Panc1 (cell line): ENCODE data around the gene TXNRD3. TPM values are rescaled to one million over a fixed set of nuclear protein-coding genes. Genes with fewer than 3 reads are reported as not detected.
"Not testable (repeated sequence)": the region's sequence is repeated elsewhere in the genome, so short reads cannot be mapped to it uniquely, and the experiment has no call there.

ENCODE experiments used
- ATAC-seq: fragments of 200-7000 bp; cut with Tn5 transposase; 2 replicates; pipeline ENCODE4 v1.9.1; 2020; ENCODE audit warnings: mild to moderate bottlenecking, moderate library complexity
- BruUV-seq: library from RNA; stranded (reverse); fragments of 400-500 nt; replicated peaks from 2 replicates; lab custom pipeline; 2021; lab: Mats Ljungman, UMichigan
- CTCF ChIA-PET: fragments of 300-600 bp; sonication (Branson Sonifier 250); formaldehyde crosslinking; loops from one replicate; lab custom pipeline; 2022; ENCODE audit warnings: antibody characterized with exemption; lab: Charles Lee
- POLR2A ChIA-PET: fragments of 300-600 bp; sonication (Branson Sonifier 250); formaldehyde crosslinking; loops from one replicate; lab custom pipeline; 2022; ENCODE audit warnings: antibody characterized with exemption; lab: Charles Lee
- DNase-seq: peaks from one replicate; pipeline ENCODE4 v3.0.0-alpha.2; 2010; ENCODE audit warnings: low read depth, low spot score
- H3K27ac ChIP-seq: 2 replicates; pipeline ENCODE4 v1.5.1; 2011; ENCODE audit warnings: mild to moderate bottlenecking, low read length, inconsistent platforms
- H3K27me3 ChIP-seq: fragments of 200-500 bp; sonication (Bioruptor generic); 2 replicates; pipeline ENCODE4 v1.6.0; 2014; ENCODE audit warnings: low read length, inconsistent platforms; ENCODE audit not compliant: control insufficient read depth, insufficient read depth
- H3K36me3 ChIP-seq: fragments of 200-500 bp; sonication (Bioruptor generic); 2 replicates; pipeline ENCODE4 v1.5.1; 2014; ENCODE audit warnings: inconsistent platforms, mild to moderate bottlenecking, low read length, moderate library complexity; ENCODE audit not compliant: control insufficient read depth, insufficient read depth
- H3K4me1 ChIP-seq: 2 replicates; pipeline ENCODE4 v1.5.1; 2011; ENCODE audit warnings: inconsistent platforms, mild to moderate bottlenecking, low read length, moderate library complexity; ENCODE audit not compliant: control insufficient read depth, insufficient read depth
- H3K4me3 ChIP-seq, 2 experiments: 2 replicates each; pipeline ENCODE4 v1.5.1; 2011 to 2012; ENCODE audit warnings: low read depth in 2 of 2, low read length in 2 of 2, mild to moderate bottlenecking in 2 of 2, inconsistent platforms in 1 of 2, moderate library complexity in 1 of 2
- H3K9me3 ChIP-seq: fragments of 200-500 bp; sonication (Bioruptor generic); 2 replicates; pipeline ENCODE4 v1.5.1; 2014; ENCODE audit warnings: low read depth, mild to moderate bottlenecking, inconsistent platforms, low read length, moderate library complexity; ENCODE audit not compliant: control insufficient read depth, insufficient read depth
- CTCF ChIP-seq: fragments of 450-650 bp; IDR thresholded peaks from 2 replicates; pipeline ENCODE4 v1.5.1; 2017; ENCODE audit warnings: mild to moderate bottlenecking
- POLR2AphosphoS5 ChIP-seq: IDR thresholded peaks from 2 replicates; pipeline ENCODE4 v1.6.1; 2012; ENCODE audit warnings: mild to moderate bottlenecking, low read depth, low read length, moderate library complexity
- SIN3A ChIP-seq: IDR thresholded peaks from 2 replicates; pipeline ENCODE4 v1.6.1; 2012; ENCODE audit warnings: low read depth, mild to moderate bottlenecking, low read length, moderate library complexity, borderline replicate concordance; ENCODE audit not compliant: insufficient read depth
- TCF7L2 ChIP-seq: IDR thresholded peaks from 2 replicates; pipeline ENCODE4 v1.6.1; 2011; ENCODE audit warnings: mild to moderate bottlenecking, low read depth, low read length, inconsistent platforms
- in situ Hi-C: cut with HindIII; loops from 2 replicates; pipeline ENCODE4 v1.10.0; 2016; ENCODE audit warnings: low sequenced_read_pairs, low pct_unique_long_range_greater_than_20kb
- intact Hi-C: fragments of 100-400 bp; cut with micrococcal nuclease; formaldehyde crosslinking; loops from one replicate; pipeline ENCODE4 v1.10.0; 2022; ENCODE audit not compliant: unreplicated experiment
- total RNA-seq: library from RNA; stranded (reverse); gene quantifications from one replicate; pipeline ENCODE4 v1.2.1, GENCODE V29; 2021; ENCODE audit not compliant: unreplicated experiment
- TF ChIP-seq, protein P1 (sequence below), 2 experiments: IDR thresholded peaks; 2 replicates each; pipeline ENCODE4 v1.6.1; 2011 to 2012; ENCODE audit warnings: low read depth in 2 of 2, control low read depth in 1 of 2, low read length in 1 of 2, mild to moderate bottlenecking in 1 of 2, moderate library complexity in 1 of 2; ENCODE audit not compliant: insufficient read depth in 1 of 2

TXNRD3 gene
- total RNA-seq, 1 experiment from 2014 or later = 17.2 TPM

DNA sequence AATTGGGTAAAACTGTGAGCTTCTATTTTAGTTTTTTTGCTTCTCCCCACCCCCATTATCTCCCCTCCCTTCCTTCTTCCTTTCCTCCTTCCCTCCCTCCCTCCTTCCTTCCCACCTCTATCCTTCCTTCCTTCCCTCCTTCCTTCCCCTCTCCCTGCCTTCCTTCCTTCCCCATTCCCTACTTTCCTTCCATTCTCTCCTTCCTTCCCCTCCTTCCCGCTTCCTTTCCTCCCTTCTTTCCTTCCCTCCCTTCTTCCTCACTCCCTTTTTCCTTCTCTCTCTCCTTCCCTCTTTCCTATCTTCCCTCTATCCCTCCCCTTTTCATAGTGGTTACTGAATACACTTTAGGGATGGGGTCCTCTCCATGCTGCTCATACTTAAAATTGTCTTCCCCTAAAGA lies 55.8 kb downstream of the TXNRD3 start:
- Histone ChIP-seq H3K36me3 (no peaks in the 10 kb centered on the region), H3K4me3 (no peak overlapping the region), H3K27ac (no peak overlapping the region), H3K9me3 (no peaks in the 10 kb centered on the region), H3K27me3 (no peaks in the 10 kb centered on the region), H3K4me1 (no peaks in the 10 kb centered on the region)
- intact Hi-C loops = no loop called here
- POLR2A ChIA-PET = no interaction called here
- DNase-seq = no peak
- CTCF ChIA-PET = no interaction called here
- TF ChIP-seq TCF7L2 (no peak), SIN3A (no peak), POLR2AphosphoS5 (no peak), CTCF (no peak)
- TF ChIP-seq, protein P1, sequence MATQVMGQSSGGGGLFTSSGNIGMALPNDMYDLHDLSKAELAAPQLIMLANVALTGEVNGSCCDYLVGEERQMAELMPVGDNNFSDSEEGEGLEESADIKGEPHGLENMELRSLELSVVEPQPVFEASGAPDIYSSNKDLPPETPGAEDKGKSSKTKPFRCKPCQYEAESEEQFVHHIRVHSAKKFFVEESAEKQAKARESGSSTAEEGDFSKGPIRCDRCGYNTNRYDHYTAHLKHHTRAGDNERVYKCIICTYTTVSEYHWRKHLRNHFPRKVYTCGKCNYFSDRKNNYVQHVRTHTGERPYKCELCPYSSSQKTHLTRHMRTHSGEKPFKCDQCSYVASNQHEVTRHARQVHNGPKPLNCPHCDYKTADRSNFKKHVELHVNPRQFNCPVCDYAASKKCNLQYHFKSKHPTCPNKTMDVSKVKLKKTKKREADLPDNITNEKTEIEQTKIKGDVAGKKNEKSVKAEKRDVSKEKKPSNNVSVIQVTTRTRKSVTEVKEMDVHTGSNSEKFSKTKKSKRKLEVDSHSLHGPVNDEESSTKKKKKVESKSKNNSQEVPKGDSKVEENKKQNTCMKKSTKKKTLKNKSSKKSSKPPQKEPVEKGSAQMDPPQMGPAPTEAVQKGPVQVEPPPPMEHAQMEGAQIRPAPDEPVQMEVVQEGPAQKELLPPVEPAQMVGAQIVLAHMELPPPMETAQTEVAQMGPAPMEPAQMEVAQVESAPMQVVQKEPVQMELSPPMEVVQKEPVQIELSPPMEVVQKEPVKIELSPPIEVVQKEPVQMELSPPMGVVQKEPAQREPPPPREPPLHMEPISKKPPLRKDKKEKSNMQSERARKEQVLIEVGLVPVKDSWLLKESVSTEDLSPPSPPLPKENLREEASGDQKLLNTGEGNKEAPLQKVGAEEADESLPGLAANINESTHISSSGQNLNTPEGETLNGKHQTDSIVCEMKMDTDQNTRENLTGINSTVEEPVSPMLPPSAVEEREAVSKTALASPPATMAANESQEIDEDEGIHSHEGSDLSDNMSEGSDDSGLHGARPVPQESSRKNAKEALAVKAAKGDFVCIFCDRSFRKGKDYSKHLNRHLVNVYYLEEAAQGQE (IDR thresholded peaks at IDR 0.05; ENCODE audit: insufficient read depth in 1 of 2, low read depth in 2 of 2, low read length in 1 of 2) = no peak
- no peak for ATAC-seq
- BruUV-seq = no TSS peak
- in situ Hi-C loops = no loop called here

DNA sequence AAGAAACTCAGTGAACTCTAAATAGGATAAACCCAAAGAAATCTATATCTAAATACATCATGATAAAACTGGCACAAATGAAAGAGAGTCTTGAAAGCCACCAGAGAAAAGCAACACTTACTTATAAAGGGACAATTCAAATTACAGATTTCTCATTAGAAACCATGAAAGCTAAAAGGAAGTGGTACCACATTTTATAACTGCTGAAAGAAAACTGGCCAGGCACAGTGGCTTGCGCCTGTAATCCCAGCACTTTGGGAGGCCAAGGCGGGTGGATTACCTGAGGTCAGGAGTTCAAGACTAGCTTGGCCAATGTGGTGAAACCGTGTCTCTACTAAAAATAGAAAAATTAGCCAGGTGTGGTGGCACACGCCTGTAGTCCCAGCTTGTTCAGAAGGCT lies 59.4 kb downstream of the TXNRD3 start:
- POLR2A ChIA-PET, DNase-seq, H3K36me3 ChIP-seq, in situ Hi-C loops, intact Hi-C loops, BruUV-seq, H3K9me3 ChIP-seq, CTCF ChIA-PET, H3K4me3 ChIP-seq, H3K4me1 ChIP-seq, H3K27me3 ChIP-seq, H3K27ac ChIP-seq, ATAC-seq: not testable (repeated sequence)

- ATAC-seq, H3K36me3 ChIP-seq, BruUV-seq, intact Hi-C loops, DNase-seq, CTCF ChIA-PET, H3K4me1 ChIP-seq, H3K4me3 ChIP-seq, H3K9me3 ChIP-seq, H3K27ac ChIP-seq, in situ Hi-C loops, H3K27me3 ChIP-seq: not testable (repeated sequence)
- POLR2A ChIA-PET = interaction anchor here (0.6 kb wide), 1 partner anchor 78 kb away, joined by 4 read pairs; no protein-coding TSS in a partner anchor
Observed at GRCh38 chr3:126591515-126591914, 63.4 kb downstream of the TXNRD3 start.
